Ectodermal cell (in vitro differentiated cells): Measurements from ENCODE around the gene CCDC50.

Experiments used
- H3K27ac ChIP-seq: 2 replicates; pipeline ENCODE4 v1.7.0; 2013; ENCODE audit warnings: mild to moderate bottlenecking, low read depth, low read length; ENCODE audit not compliant: insufficient read depth, poor library complexity, severe bottlenecking
- H3K27me3 ChIP-seq: 2 replicates; pipeline ENCODE4 v1.7.0; 2013; ENCODE audit warnings: mild to moderate bottlenecking, low read length; ENCODE audit not compliant: insufficient read depth, control insufficient read depth, poor library complexity, severe bottlenecking
- H3K36me3 ChIP-seq: one replicate; pipeline ENCODE4 v1.7.0; 2013; ENCODE audit warnings: low read length; ENCODE audit not compliant: control insufficient read depth, insufficient read depth
- H3K4me1 ChIP-seq: one replicate; pipeline ENCODE4 v1.7.0; 2013; ENCODE audit warnings: low read length; ENCODE audit not compliant: control insufficient read depth, insufficient read depth
- H3K4me3 ChIP-seq: 2 replicates; pipeline ENCODE4 v1.7.0; 2013; ENCODE audit warnings: low read depth, low read length, control low read depth; ENCODE audit not compliant: insufficient read depth
- H3K9me3 ChIP-seq: 2 replicates; pipeline ENCODE4 v1.7.0; 2013; ENCODE audit warnings: mild to moderate bottlenecking, low read length, moderate library complexity; ENCODE audit not compliant: control insufficient read depth
- WGBS, 2 experiments: methylation state at CpG; one replicate each; pipeline ENCODE4 v1.1.7; 2013; ENCODE audit warnings: missing lambda C conversion rate in 2 of 2; 5-methylcytosine and 5-hydroxymethylcytosine counted together

CCDC50 gene

DNA sequence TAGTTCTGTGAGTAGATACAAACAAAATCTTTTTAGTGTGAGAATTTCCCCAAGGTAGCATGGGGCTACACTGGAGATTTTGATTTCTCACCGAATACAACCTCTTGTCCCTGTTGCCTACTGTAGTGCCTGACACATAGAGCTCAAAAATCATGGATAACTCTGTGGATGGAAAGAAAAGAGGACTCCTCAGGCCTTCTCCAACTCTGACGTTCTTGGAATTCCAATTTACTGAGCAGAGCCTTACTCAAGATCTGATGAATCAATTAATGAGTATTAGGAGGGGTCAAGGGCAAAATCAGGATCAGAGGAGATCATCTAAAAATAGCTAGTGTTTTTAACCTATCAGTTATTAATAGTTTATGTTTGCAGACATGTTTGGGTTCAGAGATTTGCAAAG is 85.1 kb downstream of the CCDC50 start:
- no peaks in the 10 kb centered on the region for H3K9me3 ChIP-seq
- no peak overlapping the region for H3K4me3 ChIP-seq
- 72 to 74% methylated on average over 2 of the region's 2 CpGs for WGBS, 2 experiments
- no peaks in the 10 kb centered on the region for H3K4me1 ChIP-seq
- H3K27ac ChIP-seq: no peak overlapping the region
- H3K36me3 ChIP-seq: no peaks in the 10 kb centered on the region
- no peaks in the 10 kb centered on the region for H3K27me3 ChIP-seq

GRCh38 chr3:191414732-191415131 is 85.5 kb downstream of the CCDC50 start:
- Histone ChIP-seq H3K4me1 (no peaks in the 10 kb centered on the region), H3K9me3 (no peaks in the 10 kb centered on the region), H3K4me3 (no peak overlapping the region), H3K27me3 (no peaks in the 10 kb centered on the region), H3K27ac (no peak overlapping the region), H3K36me3 (no peaks in the 10 kb centered on the region)
- 86 to 100% methylated on average over 1 of the region's 1 CpG for WGBS, 2 experiments

- H3K27ac ChIP-seq: no peak overlapping the region
- H3K4me1 ChIP-seq: no peaks in the 10 kb centered on the region
- H3K9me3 ChIP-seq: no peaks in the 10 kb centered on the region
- 93 to 96% methylated on average over 9 of the region's 9 CpGs for WGBS, 2 experiments
- no peaks in the 10 kb centered on the region for H3K27me3 ChIP-seq
- H3K4me3 ChIP-seq: no peak overlapping the region
- no peaks in the 10 kb centered on the region for H3K36me3 ChIP-seq
Observed at GRCh38 chr3:191415566-191415965, 86.4 kb downstream of the CCDC50 start.

- H3K4me3 ChIP-seq: no peak overlapping the region
- H3K9me3 ChIP-seq: no peaks in the 10 kb centered on the region
- no peaks in the 10 kb centered on the region for H3K36me3 ChIP-seq
- H3K27me3 ChIP-seq: no peaks in the 10 kb centered on the region
- no peak overlapping the region for H3K27ac ChIP-seq
- no peaks in the 10 kb centered on the region for H3K4me1 ChIP-seq
- 74 to 82% methylated on average over 6 of the region's 6 CpGs for WGBS, 2 experiments
Observed at GRCh38 chr3:191417457-191417729, 88.2 kb downstream of the CCDC50 start.

GRCh38 chr3:191420771-191421170 is 91.6 kb downstream of the CCDC50 start:
- no peak overlapping the region for H3K4me3 ChIP-seq
- H3K27me3 ChIP-seq: no peaks in the 10 kb centered on the region
- 91 to 94% methylated on average over 2 of the region's 2 CpGs for WGBS, 2 experiments
- no peaks in the 10 kb centered on the region for H3K36me3 ChIP-seq
- no peak overlapping the region for H3K27ac ChIP-seq
- no peaks in the 10 kb centered on the region for H3K4me1 ChIP-seq
- H3K9me3 ChIP-seq: no peaks in the 10 kb centered on the region

- WGBS, 2 experiments: 81 to 85% methylated on average over 3 of the region's 3 CpGs
- no peaks in the 10 kb centered on the region for H3K36me3 ChIP-seq
Observed at GRCh38 chr3:191424881-191425280, 95.7 kb downstream of the CCDC50 start.

GRCh38 chr3:191425322-191425734 is 96.1 kb downstream of the CCDC50 start:
- Histone ChIP-seq H3K27ac (no peak overlapping the region), H3K9me3 (no peaks in the 10 kb centered on the region), H3K4me1 (no peaks in the 10 kb centered on the region), H3K36me3 (no peaks in the 10 kb centered on the region), H3K4me3 (no peak overlapping the region), H3K27me3 (no peaks in the 10 kb centered on the region)
- 95 to 96% methylated on average over 11 of the region's 11 CpGs for WGBS, 2 experiments

More at GRCh38 chr3:191424881-191425280, 95.7 kb downstream of the CCDC50 start:
- no peaks in the 10 kb centered on the region for H3K9me3 ChIP-seq
- no peak overlapping the region for H3K27ac ChIP-seq
- no peaks in the 10 kb centered on the region for H3K4me1 ChIP-seq
- H3K27me3 ChIP-seq: no peaks in the 10 kb centered on the region
- no peak overlapping the region for H3K4me3 ChIP-seq

GRCh38 chr3:191426311-191426710 is 97.1 kb downstream of the CCDC50 start:
- Histone ChIP-seq H3K36me3 (no peaks in the 10 kb centered on the region), H3K4me3 (no peak overlapping the region), H3K27ac (no peak overlapping the region), H3K27me3 (no peaks in the 10 kb centered on the region), H3K9me3 (no peaks in the 10 kb centered on the region), H3K4me1 (no peaks in the 10 kb centered on the region)
- WGBS, 2 experiments: 60 to 93% methylated on average over 1 of the region's 1 CpG

DNA sequence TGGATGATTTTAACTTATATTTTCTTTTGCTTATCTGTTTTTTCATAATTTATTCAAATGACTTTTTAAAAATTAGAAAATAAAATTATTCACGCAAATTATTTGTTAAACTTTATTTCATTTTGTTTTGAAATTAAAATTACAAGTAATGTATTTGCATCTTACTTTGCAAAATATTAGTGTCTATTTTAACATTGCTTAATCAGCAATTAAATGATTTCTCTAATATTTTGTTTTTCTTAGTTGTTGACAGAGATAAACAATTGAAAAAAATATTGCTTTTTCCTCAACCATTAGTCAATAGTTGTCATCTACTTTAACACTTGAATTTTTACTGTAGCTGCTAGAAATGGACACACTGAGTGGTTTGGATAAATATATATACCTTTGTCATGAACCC is 99.0 kb downstream of the CCDC50 start:
- no CpG with 5 or more reads among the region's 1 CpG for WGBS, 2 experiments
- Histone ChIP-seq H3K9me3 (no peaks in the 10 kb centered on the region), H3K4me3 (no peak overlapping the region), H3K27ac (no peak overlapping the region), H3K27me3 (no peaks in the 10 kb centered on the region), H3K4me1 (no peaks in the 10 kb centered on the region), H3K36me3 (no peaks in the 10 kb centered on the region)

DNA sequence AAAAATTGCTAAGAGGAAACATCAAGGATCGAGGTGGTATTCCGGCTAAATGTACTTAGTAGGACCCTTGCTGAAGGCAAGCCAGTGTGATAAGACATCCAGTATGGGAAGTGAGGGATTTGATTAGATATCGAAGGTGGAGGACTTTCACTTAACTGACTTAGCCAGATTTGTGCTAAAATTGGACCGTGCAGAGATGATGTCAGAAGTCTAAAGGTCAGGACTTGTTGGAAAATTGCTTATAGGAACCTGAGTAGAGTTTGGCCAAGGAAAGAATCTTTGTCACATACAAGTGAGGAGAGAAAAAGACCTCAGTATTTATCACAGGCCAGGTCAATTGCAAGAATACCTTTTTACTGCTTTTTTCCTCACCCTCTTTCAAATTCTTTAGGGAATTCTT is 100.9 kb downstream of the CCDC50 start:
- Histone ChIP-seq H3K27ac (no peak overlapping the region), H3K27me3 (no peaks in the 10 kb centered on the region), H3K4me3 (no peak overlapping the region), H3K36me3 (no peaks in the 10 kb centered on the region), H3K4me1 (no peaks in the 10 kb centered on the region), H3K9me3 (no peaks in the 10 kb centered on the region)
- 80 to 84% methylated on average over 4 of the region's 4 CpGs for WGBS, 2 experiments

DNA sequence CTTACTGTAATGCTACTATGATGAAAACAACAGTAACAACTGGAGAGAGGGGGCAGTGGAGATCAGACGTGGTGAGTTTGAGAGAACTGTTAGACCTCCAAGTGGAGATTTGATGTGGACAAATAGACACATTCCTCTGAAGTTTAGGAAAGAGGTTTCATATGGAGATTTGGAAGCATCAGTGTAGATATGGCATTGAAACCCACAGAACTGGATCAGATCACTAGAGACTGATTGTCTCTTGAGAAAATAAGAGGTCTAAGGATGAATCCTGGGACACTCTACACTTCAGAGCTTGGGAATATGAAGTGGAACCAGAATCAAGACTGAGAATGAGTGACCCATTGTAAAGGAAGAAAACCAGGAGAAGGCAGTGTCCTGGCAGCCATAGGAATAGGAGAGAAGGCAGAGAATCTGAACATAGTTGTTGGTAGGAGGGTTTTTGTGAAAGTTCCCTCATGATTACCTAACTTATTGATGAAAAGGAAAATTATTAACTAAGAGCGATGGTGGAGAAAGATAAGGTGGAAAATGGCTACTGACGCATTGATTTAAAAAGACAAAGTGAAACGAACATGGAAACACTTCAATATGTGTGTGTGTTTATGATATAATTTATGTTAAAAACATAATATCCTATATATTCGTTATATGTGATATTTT is 102.1 kb downstream of the CCDC50 start:
- Histone ChIP-seq H3K4me3 (no peak overlapping the region), H3K4me1 (no peaks in the 10 kb centered on the region), H3K36me3 (no peaks in the 10 kb centered on the region), H3K27ac (no peak overlapping the region), H3K9me3 (no peaks in the 10 kb centered on the region), H3K27me3 (no peaks in the 10 kb centered on the region)
- 94 to 95% methylated on average over 2 to 4 of the region's 5 CpGs for WGBS, 2 experiments
